Measurements from ENCODE around the gene SPANXN5. TPM values are rescaled to one million over a fixed set of nuclear protein-coding genes. Genes with fewer than 3 reads are reported as not detected.
"Not testable (repeated sequence)": the region's sequence is repeated elsewhere in the genome, so short reads cannot be mapped to it uniquely, and the experiment has no call there.

SPANXN5 gene, protein sequence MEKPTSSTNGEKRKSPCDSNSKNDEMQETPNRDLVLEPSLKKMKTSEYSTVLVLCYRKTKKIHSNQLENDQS
- not detected in 2 replicates for total RNA-seq (2014; rRNA removed; shearing (Covaris generic))
- not detected in 2 replicates for polyA plus RNA-seq (2016; fragmentation: Nextera tagmentation; extraction: Ambion mirVana)
- long read RNA-seq: 0 reads

DNA sequence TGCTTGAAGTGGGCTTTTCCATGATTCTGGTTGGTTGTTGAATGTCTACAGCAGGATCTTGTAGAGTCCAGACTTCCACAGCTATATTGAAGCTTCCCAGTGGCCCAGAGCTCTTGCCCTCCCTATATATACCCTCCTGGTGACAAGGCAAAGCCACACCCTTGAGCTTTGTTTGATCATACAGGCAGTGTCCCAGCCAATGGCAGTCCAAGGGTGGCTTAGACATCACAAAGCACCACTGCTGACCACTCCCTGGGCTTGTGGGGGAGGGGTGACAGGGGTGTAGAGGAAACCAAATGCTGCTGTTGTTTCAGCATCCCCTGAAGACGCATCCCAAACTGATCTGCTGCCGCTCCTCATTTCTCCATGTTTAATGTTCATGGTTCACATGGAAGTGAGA is at the start of gene SPANXN5:
TSS of gene SPANXN5 (minus strand) at position 101 of the 400 bp plus-strand sequence. CDS start at position 22, 79 bp downstream.
- H2AFZ ChIP-seq; H3K27ac Mint-ChIP-seq; H3K4me1 ChIP-seq (ENCODE audit: insufficient read depth); H3K36me3 ChIP-seq (ENCODE audit: insufficient read depth); H3K4me3 ChIP-seq; H3K4me3 Mint-ChIP-seq; H3K4me2 ChIP-seq; H3K36me3 Mint-ChIP-seq (ENCODE audit: low read depth); H3K9me3 Mint-ChIP-seq; H4K20me1 ChIP-seq (replicated peaks; ENCODE audit: insufficient read depth); H3K27me3 ChIP-seq (ENCODE audit: insufficient read depth); H3K27ac ChIP-seq (ENCODE audit: low read depth); H3K27me3 Mint-ChIP-seq (ENCODE audit: insufficient read depth, low read depth, poor library complexity); H3F3A ChIP-seq (replicated peaks; ENCODE audit: low read depth); H3K79me2 ChIP-seq (replicated peaks; ENCODE audit: insufficient read depth); ATAC-seq; H3K9me2 ChIP-seq (ENCODE audit: insufficient read depth); DNase-seq (ENCODE audit: low spot score); H3K4me1 Mint-ChIP-seq: not testable (repeated sequence)

DNA sequence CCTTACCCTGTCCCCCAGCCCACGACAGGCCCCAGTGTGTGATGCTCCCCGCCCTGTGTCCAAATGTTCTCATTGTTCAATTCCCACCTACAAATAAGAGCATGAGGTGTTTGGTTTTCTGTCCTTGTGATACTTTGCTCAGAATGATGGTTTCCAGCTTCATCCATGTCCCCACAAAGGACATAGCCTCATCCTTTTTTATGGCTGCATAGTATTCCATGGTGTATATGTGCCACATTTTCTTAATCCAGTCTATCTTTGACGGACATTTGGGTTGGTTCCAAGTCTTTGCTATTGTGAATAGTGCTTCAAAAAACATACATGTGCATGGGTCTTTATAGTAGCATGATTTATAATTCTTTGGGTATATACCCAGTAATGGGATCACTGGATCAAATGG is 46.4 kb upstream of the SPANXN5 start:
- H3F3A ChIP-seq (replicated peaks; ENCODE audit: low read depth); H3K27me3 Mint-ChIP-seq (ENCODE audit: insufficient read depth, low read depth, poor library complexity); H3K4me2 ChIP-seq; H4K20me1 ChIP-seq (replicated peaks; ENCODE audit: insufficient read depth); H3K27me3 ChIP-seq (ENCODE audit: insufficient read depth); H3K9me2 ChIP-seq (ENCODE audit: insufficient read depth); H3K36me3 Mint-ChIP-seq (ENCODE audit: low read depth); H2AFZ ChIP-seq; H3K36me3 ChIP-seq (ENCODE audit: insufficient read depth); H3K4me3 ChIP-seq; H3K79me2 ChIP-seq (replicated peaks; ENCODE audit: insufficient read depth); H3K4me3 Mint-ChIP-seq; H3K4me1 ChIP-seq (ENCODE audit: insufficient read depth); DNase-seq (ENCODE audit: low spot score); H3K9me3 Mint-ChIP-seq; H3K27ac ChIP-seq (ENCODE audit: low read depth); ATAC-seq; H3K4me1 Mint-ChIP-seq; H3K27ac Mint-ChIP-seq: not testable (repeated sequence)

DNA sequence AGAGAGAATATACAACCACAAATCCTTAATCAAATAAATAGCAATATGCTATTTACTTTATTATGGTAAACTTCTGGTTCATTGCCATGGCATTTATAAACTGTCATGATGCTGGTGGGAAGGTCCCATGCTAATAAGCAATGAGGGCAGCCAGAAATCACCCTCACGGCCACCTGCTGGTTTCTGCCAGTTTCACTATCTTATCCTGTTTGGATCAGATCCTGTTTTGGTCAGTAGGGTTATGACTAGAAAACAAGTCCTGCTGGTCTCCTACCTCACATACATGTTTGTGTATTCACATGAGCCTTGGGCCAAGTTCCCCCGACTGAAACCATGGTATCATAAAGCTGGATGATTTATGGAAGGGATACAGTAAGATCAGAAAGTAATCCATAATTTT is 41.9 kb upstream of the SPANXN5 start:
- H3K4me1 ChIP-seq (ENCODE audit: insufficient read depth): no peaks in the 10 kb centered on the region
- Mint-ChIP-seq H3K27me3 (ENCODE audit: insufficient read depth, low read depth, poor library complexity) (peaks cover 3% of the 10 kb centered on the region), H3K9me3 (no peaks in the 10 kb centered on the region)
- no peak for TF ChIP-seq ZNF331 (CRISPR knock-in tag; IDR thresholded peaks at IDR 0.05; ENCODE audit: low read depth)
- no peak for TF ChIP-seq ZNF114 (CRISPR knock-in tag; IDR thresholded peaks at IDR 0.05)
- TF ChIP-seq EZH2phosphoT487 (IDR thresholded peaks at IDR 0.05; ENCODE audit: unreplicated experiment): no peak
- TF ChIP-seq JUNB (IDR thresholded peaks at IDR 0.05; ENCODE audit: unreplicated experiment): no peak
- TF ChIP-seq, protein P1, sequence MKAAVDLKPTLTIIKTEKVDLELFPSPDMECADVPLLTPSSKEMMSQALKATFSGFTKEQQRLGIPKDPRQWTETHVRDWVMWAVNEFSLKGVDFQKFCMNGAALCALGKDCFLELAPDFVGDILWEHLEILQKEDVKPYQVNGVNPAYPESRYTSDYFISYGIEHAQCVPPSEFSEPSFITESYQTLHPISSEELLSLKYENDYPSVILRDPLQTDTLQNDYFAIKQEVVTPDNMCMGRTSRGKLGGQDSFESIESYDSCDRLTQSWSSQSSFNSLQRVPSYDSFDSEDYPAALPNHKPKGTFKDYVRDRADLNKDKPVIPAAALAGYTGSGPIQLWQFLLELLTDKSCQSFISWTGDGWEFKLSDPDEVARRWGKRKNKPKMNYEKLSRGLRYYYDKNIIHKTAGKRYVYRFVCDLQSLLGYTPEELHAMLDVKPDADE (IDR thresholded peaks at IDR 0.05): no peak
- TF ChIP-seq, protein P2, sequence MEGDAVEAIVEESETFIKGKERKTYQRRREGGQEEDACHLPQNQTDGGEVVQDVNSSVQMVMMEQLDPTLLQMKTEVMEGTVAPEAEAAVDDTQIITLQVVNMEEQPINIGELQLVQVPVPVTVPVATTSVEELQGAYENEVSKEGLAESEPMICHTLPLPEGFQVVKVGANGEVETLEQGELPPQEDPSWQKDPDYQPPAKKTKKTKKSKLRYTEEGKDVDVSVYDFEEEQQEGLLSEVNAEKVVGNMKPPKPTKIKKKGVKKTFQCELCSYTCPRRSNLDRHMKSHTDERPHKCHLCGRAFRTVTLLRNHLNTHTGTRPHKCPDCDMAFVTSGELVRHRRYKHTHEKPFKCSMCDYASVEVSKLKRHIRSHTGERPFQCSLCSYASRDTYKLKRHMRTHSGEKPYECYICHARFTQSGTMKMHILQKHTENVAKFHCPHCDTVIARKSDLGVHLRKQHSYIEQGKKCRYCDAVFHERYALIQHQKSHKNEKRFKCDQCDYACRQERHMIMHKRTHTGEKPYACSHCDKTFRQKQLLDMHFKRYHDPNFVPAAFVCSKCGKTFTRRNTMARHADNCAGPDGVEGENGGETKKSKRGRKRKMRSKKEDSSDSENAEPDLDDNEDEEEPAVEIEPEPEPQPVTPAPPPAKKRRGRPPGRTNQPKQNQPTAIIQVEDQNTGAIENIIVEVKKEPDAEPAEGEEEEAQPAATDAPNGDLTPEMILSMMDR (conservative IDR thresholded peaks at IDR 0.05; ENCODE audit: low read depth in 2 of 2): no peak
- TF ChIP-seq, protein P3, sequence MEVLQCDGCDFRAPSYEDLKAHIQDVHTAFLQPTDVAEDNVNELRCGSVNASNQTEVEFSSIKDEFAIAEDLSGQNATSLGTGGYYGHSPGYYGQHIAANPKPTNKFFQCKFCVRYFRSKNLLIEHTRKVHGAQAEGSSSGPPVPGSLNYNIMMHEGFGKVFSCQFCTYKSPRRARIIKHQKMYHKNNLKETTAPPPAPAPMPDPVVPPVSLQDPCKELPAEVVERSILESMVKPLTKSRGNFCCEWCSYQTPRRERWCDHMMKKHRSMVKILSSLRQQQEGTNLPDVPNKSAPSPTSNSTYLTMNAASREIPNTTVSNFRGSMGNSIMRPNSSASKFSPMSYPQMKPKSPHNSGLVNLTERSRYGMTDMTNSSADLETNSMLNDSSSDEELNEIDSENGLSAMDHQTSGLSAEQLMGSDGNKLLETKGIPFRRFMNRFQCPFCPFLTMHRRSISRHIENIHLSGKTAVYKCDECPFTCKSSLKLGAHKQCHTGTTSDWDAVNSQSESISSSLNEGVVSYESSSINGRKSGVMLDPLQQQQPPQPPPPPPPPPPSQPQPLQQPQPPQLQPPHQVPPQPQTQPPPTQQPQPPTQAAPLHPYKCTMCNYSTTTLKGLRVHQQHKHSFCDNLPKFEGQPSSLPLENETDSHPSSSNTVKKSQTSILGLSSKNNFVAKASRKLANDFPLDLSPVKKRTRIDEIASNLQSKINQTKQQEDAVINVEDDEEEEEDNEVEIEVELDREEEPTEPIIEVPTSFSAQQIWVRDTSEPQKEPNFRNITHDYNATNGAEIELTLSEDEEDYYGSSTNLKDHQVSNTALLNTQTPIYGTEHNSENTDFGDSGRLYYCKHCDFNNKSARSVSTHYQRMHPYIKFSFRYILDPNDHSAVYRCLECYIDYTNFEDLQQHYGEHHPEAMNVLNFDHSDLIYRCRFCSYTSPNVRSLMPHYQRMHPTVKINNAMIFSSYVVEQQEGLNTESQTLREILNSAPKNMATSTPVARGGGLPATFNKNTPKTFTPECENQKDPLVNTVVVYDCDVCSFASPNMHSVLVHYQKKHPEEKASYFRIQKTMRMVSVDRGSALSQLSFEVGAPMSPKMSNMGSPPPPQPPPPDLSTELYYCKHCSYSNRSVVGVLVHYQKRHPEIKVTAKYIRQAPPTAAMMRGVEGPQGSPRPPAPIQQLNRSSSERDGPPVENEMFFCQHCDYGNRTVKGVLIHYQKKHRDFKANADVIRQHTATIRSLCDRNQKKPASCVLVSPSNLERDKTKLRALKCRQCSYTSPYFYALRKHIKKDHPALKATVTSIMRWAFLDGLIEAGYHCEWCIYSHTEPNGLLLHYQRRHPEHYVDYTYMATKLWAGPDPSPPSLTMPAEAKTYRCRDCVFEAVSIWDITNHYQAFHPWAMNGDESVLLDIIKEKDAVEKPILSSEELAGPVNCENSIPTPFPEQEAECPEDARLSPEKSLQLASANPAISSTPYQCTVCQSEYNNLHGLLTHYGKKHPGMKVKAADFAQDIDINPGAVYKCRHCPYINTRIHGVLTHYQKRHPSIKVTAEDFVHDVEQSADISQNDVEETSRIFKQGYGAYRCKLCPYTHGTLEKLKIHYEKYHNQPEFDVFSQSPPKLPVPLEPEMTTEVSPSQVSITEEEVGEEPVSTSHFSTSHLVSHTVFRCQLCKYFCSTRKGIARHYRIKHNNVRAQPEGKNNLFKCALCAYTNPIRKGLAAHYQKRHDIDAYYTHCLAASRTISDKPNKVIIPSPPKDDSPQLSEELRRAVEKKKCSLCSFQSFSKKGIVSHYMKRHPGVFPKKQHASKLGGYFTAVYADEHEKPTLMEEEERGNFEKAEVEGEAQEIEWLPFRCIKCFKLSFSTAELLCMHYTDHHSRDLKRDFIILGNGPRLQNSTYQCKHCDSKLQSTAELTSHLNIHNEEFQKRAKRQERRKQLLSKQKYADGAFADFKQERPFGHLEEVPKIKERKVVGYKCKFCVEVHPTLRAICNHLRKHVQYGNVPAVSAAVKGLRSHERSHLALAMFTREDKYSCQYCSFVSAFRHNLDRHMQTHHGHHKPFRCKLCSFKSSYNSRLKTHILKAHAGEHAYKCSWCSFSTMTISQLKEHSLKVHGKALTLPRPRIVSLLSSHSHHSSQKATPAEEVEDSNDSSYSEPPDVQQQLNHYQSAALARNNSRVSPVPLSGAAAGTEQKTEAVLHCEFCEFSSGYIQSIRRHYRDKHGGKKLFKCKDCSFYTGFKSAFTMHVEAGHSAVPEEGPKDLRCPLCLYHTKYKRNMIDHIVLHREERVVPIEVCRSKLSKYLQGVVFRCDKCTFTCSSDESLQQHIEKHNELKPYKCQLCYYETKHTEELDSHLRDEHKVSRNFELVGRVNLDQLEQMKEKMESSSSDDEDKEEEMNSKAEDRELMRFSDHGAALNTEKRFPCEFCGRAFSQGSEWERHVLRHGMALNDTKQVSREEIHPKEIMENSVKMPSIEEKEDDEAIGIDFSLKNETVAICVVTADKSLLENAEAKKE (CRISPR knock-in tag; IDR thresholded peaks at IDR 0.05): no peak

More for the DNA sequence above, 41.9 kb upstream of the SPANXN5 start:
- DNase-seq (ENCODE audit: low spot score): peak; percentile 1
- no peaks in the 10 kb centered on the region for H3F3A ChIP-seq (replicated peaks; ENCODE audit: low read depth)
- H3K27ac Mint-ChIP-seq: no peak overlapping the region
- H3K36me3 ChIP-seq (ENCODE audit: insufficient read depth): no peaks in the 10 kb centered on the region
- H3K27ac ChIP-seq (ENCODE audit: low read depth): no peak overlapping the region
- H3K79me2 ChIP-seq (replicated peaks; ENCODE audit: insufficient read depth): no peaks in the 10 kb centered on the region
- no peaks in the 10 kb centered on the region for H4K20me1 ChIP-seq (replicated peaks; ENCODE audit: insufficient read depth)
- H3K9me2 ChIP-seq (ENCODE audit: insufficient read depth): no peaks in the 10 kb centered on the region
- no peak overlapping the region for H3K4me2 ChIP-seq
- H3K27me3 ChIP-seq (ENCODE audit: insufficient read depth): no peaks in the 10 kb centered on the region
- no peaks in the 10 kb centered on the region for H3K36me3 Mint-ChIP-seq (ENCODE audit: low read depth)
- no peak overlapping the region for H2AFZ ChIP-seq
- H3K4me3 ChIP-seq: no peak overlapping the region
- ATAC-seq: no peak
- no peaks in the 10 kb centered on the region for H3K4me1 Mint-ChIP-seq
- no peak overlapping the region for H3K4me3 Mint-ChIP-seq
